RWPE2 (cell line): Measurements from ENCODE around the gene MESP2.
A peak's percentile ranks its signal among the peaks of the same experiment; 100 is the strongest.

Experiments used
- ATAC-seq: fragments of 200-7000 bp; cut with Tn5 transposase; 3 replicates; pipeline ENCODE4 v1.9.1; 2021; ENCODE audit warnings: low read depth
- DNase-seq: peaks from one replicate; pipeline ENCODE4 v3.0.0-alpha.2; 2020; ENCODE audit warnings: low spot score
- H3K27ac ChIP-seq: fragments of 450-650 bp; 2 replicates; pipeline ENCODE4 v1.5.1; 2017; ENCODE audit warnings: mild to moderate bottlenecking; ENCODE audit not compliant: poor library complexity, severe bottlenecking
- H3K27me3 ChIP-seq: fragments of 250-450 bp; sonication (Bioruptor Pico); 2 replicates; pipeline ENCODE4 v1.5.1; 2021; ENCODE audit warnings: mild to moderate bottlenecking, moderate library complexity; ENCODE audit not compliant: insufficient read depth, poor library complexity, severe bottlenecking
- H3K36me3 ChIP-seq: fragments of 250-450 bp; sonication (Bioruptor Pico); 2 replicates; pipeline ENCODE4 v1.5.1; 2020; ENCODE audit warnings: low read depth, mild to moderate bottlenecking, moderate library complexity
- H3K4me1 ChIP-seq: fragments of 250-450 bp; sonication (Bioruptor Pico); 2 replicates; pipeline ENCODE4 v1.5.1; 2021; ENCODE audit warnings: mild to moderate bottlenecking, moderate library complexity; ENCODE audit not compliant: insufficient read depth, poor library complexity, severe bottlenecking
- H3K4me3 ChIP-seq: fragments of 250-450 bp; sonication (Bioruptor Pico); 2 replicates; pipeline ENCODE4 v1.5.1; 2021; ENCODE audit warnings: mild to moderate bottlenecking, moderate library complexity; ENCODE audit not compliant: severe bottlenecking
- H3K9me3 ChIP-seq: fragments of 250-450 bp; sonication (Bioruptor Pico); 2 replicates; pipeline ENCODE4 v1.5.1; 2021; ENCODE audit warnings: mild to moderate bottlenecking, moderate library complexity; ENCODE audit not compliant: severe bottlenecking
- CTCF ChIP-seq: fragments of 450-650 bp; IDR thresholded peaks from one replicate; pipeline ENCODE4 v1.5.1; 2017; ENCODE audit warnings: mild to moderate bottlenecking, moderate library complexity; ENCODE audit not compliant: poor library complexity, severe bottlenecking

MESP2 gene

GRCh38 chr15:89735773-89736172, 40.4 kb upstream of the MESP2 start:
- H3K36me3 ChIP-seq, result no peaks in the 10 kb centered on the region
- DNase-seq (no peak), ATAC-seq (no peak)
- H3K4me3 ChIP-seq, result no peak overlapping the region
- no peaks in the 10 kb centered on the region for H3K4me1 ChIP-seq
- H3K27me3 ChIP-seq, result no peaks in the 10 kb centered on the region
- no peak for TF ChIP-seq CTCF
- H3K27ac ChIP-seq, result no peak overlapping the region
- no peaks in the 10 kb centered on the region for H3K9me3 ChIP-seq

GRCh38 chr15:89740137-89740536, 36.0 kb upstream of the MESP2 start:
- TF ChIP-seq CTCF, result peak; percentile 99
- Histone ChIP-seq H3K27ac (no peak overlapping the region), H3K27me3 (no peaks in the 10 kb centered on the region), H3K4me3 (no peak overlapping the region), H3K36me3 (no peaks in the 10 kb centered on the region), H3K9me3 (no peaks in the 10 kb centered on the region), H3K4me1 (no peaks in the 10 kb centered on the region)
- peak; percentile 89 for ATAC-seq
- no peak for DNase-seq

DNA sequence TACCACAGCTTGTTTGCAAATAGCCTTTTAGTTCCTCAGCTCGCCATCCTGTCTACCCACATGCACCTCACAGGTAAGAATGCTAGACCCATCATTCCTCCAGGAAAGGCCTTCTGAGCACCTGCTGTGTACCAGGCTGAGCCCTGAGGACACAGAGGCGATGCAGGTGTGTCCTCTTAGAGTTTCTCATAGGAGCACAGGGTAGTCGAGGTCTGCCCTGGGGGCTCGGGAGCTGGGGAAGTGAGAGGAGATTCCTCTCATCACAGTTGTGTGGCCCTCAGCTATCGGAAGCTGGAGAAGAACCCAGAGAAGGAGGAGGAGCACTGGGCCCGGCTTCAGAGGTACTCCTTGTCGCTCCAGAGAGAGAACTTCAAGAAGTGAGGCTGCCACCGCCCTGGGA, 33.1 kb upstream of the MESP2 start:
- TF ChIP-seq CTCF, result no peak
- Histone ChIP-seq H3K27ac (no peak overlapping the region), H3K4me1 (no peaks in the 10 kb centered on the region), H3K36me3 (no peaks in the 10 kb centered on the region), H3K4me3 (no peak overlapping the region), H3K27me3 (no peaks in the 10 kb centered on the region), H3K9me3 (no peaks in the 10 kb centered on the region)
- DNase-seq (peak; percentile 70), ATAC-seq (no peak)

DNA sequence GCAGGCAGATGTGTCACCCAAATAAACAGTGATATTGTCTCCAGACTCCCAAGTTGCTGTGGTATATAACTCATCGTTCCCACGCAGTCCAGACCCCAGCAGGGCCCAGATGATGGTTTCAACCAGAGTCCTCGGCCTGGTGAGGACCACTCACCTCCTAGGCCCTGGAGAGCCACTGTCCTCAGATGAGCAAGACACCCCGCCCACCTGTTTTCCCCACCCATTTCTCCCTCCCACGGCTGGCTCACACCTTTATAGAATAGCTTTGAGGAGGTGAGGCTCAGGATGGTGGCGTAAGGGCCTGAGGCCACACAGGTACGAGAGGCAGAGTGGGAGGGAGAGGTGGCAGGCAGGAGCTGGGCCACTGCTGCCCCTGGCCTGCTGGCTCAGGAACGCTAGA, 32.5 kb upstream of the MESP2 start:
- ATAC-seq (no peak), DNase-seq (peak; percentile 57)
- Histone ChIP-seq H3K9me3 (no peaks in the 10 kb centered on the region), H3K27ac (no peak overlapping the region), H3K4me1 (no peaks in the 10 kb centered on the region), H3K27me3 (no peaks in the 10 kb centered on the region), H3K4me3 (no peak overlapping the region), H3K36me3 (no peaks in the 10 kb centered on the region)
- TF ChIP-seq CTCF, result no peak

DNA sequence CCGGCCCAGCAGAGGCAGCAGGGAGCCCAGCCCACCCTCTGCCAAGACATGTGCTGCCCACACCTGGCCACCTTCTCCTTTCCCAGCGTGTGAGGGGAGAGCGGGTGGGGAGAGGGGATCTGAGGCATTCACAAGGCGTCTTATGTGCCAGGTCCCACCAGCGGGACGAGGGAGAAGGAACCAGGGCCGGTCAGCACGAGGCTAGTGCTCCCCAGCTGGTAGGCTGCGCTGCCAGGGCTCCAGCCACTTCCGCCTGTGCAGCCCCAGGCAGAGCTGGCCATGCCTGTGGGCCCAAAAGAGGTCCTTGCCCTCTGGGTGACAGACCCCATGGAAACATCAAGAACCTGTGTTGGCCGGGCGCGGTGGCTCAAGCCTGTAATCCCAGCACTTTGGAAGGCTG, 31.0 kb upstream of the MESP2 start:
- no peaks in the 10 kb centered on the region for H3K36me3 ChIP-seq
- no peak overlapping the region for H3K27ac ChIP-seq
- no peak for DNase-seq
- no peak for ATAC-seq
- no peaks in the 10 kb centered on the region for H3K27me3 ChIP-seq
- H3K9me3 ChIP-seq, result no peaks in the 10 kb centered on the region
- H3K4me1 ChIP-seq, result no peaks in the 10 kb centered on the region
- no peak for TF ChIP-seq CTCF
- H3K4me3 ChIP-seq, result no peak overlapping the region
